Epithelial cell of umbilical artery (primary cell): ENCODE results near the gene NFU1. TPM values are rescaled to one million over a fixed set of nuclear protein-coding genes. Genes with fewer than 3 reads are reported as not detected.

ENCODE experiments used
- total RNA-seq: library from RNA; depleted of rRNA; stranded (reverse); fragments of >200 nt; gene quantifications from 2 replicates; pipeline ENCODE4 v1.2.3, GENCODE V29; 2014

Gene NFU1
- total RNA-seq: 43.9 and 53.8 TPM in 2 replicates

DNA sequence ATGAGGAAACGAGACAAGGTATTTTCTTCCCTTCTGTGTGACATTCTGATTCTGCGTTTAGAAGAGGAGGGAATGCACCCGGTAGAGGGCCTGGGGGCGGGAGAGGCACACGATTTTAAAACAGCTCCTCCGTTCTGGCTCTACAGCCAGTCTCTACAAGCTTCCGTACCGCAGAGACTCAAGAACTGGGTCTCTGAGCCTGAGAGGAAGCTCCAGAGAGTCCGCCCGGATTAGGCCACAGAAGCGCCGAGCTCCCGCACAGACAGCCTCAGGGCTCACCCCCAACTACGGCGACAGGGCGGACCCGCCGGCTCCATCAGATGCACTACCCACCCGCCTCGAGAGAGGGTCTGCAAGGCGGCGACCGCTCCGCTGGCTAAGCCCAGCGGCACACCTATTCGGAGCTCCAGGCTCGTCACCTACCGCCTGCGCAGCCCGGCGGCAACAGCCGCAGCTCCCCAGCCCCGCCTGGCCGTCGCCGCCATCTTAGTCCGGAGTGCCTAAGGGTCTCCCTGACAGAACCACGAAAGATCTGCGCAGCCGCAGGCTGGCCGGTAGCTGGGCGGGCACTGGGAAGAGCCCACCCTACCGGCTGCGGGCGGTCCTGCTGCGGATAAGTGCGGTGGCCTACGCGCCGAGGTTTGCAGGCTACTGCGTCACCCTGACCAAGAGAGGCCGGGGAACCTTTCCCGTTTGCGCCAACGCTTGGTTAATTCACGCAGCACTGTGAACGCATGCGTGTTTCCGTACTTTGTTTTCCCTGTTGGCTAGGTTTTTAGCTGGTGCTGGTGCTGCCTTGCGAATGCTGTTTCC, at the start of gene NFU1:
Gene NFU1, minus strand, starts transcription at position 498 of the 813 bp plus-strand sequence. Its CDS starts 13 bp downstream, at position 485.

DNA sequence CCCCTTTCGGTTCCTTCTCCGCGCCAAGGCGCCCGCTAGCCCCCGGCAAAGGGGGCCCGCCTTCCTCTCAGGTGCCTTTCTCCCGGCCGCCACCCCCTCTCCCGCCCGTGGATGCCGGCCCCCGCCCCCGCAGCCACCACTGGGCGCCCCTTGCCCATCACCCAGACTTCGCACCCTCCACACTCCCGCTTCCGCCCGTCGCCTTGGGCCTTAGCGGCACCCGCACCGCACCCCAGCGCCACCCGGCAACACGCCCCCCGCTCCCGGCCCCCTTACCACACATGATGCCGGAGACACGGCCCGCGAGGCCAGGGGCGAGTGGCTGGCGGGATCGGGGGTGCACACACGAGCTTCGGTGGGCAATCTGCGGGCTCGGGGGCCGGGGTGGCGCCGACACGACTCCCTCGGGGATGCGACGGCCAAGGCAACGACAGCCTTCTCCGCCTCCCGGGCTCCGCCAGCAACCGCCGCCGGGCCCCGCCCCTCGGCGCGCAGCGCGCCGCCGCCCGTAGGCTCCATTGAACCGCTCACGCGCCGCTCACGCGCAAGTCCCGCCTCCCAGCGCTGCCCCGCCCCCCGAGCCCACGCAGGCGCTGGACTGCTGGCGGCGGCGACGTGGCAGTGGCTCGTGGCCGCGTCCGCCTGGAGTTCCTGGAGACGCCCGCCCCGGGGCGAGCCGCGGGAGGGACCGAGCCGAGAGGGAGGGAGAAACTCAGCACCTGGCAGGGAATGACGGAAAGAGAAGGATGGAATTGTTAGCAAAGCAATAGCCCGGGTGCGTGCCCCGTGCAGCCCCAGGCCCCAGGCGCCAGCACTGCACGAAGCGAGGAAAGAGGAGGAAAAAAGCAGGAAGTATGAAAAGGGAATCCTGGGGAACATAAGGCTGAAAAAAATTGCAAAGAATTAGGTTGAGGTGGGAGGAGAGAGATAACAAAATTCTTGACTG, 50.2 kb downstream of the NFU1 start, which contains the start of gene GFPT1:
Gene GFPT1, minus strand, starts transcription at position 439 of the 946 bp plus-strand sequence. Its CDS starts 156 bp downstream, at position 283.

Other genes starting within 250 kb of the NFU1 start
- gene GFPT1, start 50.2 kb downstream of the NFU1 start, total RNA-seq: 30.5 and 31.9 TPM in 2 replicates
- 24.7 and 29.9 TPM in 2 replicates for gene AAK1, start 206.3 kb upstream of the NFU1 start, total RNA-seq